Measurements from ENCODE around the gene DISC1. TPM values are rescaled to one million over a fixed set of nuclear protein-coding genes. Genes with fewer than 3 reads are reported as not detected.
"Not testable (repeated sequence)": the region's sequence is repeated elsewhere in the genome, so short reads cannot be mapped to it uniquely, and the experiment has no call there.

DISC1 gene
- total RNA-seq, 1 donor from 2014 or later = 4.7 TPM

DNA sequence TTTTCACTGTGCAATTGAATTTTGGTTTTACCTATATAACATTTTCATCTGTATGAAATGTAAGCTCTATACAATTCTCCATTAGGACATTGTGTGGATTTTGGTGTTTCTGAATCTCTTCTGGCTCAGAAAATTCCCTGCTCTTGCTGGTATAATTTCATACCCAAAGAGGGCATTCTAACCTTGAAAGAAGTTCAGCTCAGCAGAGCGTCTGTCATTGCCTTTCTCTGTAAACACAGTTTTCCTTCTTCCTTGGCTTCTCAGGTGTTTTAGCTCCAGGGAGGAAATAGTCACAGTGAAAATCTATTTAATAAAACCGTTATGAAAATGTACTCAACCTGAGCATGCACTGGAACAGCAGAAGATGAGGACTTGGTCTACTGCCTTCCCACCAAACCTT is 16.0 kb downstream of the DISC1 start:
- DNase-seq (ENCODE audit: extremely low spot score, unreplicated experiment) = no peak
- Mint-ChIP-seq H3K27ac (no peak overlapping the region), H3K27me3 (peaks cover 3% of the 10 kb centered on the region), H3K36me3 (peaks cover under 1% of the 10 kb centered on the region), H3K4me1 (ENCODE audit: unreplicated experiment) (peaks cover 12% of the 10 kb centered on the region), H3K9me3 (no peaks in the 10 kb centered on the region), H3K4me3 (no peak overlapping the region)
- TF ChIP-seq, protein P1, sequence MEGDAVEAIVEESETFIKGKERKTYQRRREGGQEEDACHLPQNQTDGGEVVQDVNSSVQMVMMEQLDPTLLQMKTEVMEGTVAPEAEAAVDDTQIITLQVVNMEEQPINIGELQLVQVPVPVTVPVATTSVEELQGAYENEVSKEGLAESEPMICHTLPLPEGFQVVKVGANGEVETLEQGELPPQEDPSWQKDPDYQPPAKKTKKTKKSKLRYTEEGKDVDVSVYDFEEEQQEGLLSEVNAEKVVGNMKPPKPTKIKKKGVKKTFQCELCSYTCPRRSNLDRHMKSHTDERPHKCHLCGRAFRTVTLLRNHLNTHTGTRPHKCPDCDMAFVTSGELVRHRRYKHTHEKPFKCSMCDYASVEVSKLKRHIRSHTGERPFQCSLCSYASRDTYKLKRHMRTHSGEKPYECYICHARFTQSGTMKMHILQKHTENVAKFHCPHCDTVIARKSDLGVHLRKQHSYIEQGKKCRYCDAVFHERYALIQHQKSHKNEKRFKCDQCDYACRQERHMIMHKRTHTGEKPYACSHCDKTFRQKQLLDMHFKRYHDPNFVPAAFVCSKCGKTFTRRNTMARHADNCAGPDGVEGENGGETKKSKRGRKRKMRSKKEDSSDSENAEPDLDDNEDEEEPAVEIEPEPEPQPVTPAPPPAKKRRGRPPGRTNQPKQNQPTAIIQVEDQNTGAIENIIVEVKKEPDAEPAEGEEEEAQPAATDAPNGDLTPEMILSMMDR (conservative IDR thresholded peaks at IDR 0.05) = no peak

DNA sequence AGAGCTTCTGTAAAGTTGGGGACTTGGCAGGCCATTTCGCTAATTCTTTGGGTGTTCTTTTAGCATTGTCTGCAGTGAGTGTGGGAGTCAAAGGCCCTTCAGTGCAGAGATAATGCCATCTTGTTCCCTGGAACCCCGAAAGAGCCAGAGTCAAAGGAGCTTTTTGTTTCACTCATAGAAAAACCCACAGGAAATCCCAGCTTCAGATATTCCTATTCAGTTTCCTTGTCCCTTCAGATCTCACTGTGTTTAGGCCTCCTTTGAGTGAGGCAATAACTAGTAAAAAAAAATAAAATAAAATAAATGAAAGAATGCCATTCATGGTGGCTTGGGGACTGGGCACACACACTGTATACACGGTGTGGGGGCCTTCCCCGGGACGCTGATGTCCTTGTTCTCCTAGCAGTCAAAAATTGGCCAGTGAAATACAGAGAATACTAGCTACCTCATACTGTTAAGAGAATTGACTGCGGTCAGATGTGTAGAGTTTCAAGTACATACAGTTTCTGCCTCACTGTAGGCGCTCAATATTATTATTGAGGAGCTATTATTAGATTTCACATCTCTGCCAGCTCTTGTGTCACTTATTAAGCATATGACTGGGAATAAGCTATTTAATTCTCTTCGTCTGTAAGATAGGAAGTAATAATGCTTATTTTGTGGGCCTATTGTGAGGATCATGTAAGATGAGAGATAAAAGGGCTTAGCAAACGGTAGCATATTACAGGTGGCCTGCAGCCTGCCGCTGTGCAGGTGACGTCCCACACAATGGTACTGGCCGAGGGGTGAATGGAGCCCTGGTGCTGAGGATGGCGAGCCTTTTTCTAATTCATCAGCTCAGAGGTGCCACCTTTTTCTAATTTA is 16.7 kb downstream of the DISC1 start:
- Mint-ChIP-seq H3K27me3 (peaks cover 3% of the 10 kb centered on the region), H3K4me1 (ENCODE audit: unreplicated experiment) (peaks cover 12% of the 10 kb centered on the region), H3K36me3 (no peaks in the 10 kb centered on the region), H3K27ac (no peak overlapping the region), H3K9me3 (no peaks in the 10 kb centered on the region), H3K4me3 (no peak overlapping the region)
- no peak for DNase-seq (ENCODE audit: extremely low spot score, unreplicated experiment)
- TF ChIP-seq, protein P1 (conservative IDR thresholded peaks at IDR 0.05) = no peak

DNA sequence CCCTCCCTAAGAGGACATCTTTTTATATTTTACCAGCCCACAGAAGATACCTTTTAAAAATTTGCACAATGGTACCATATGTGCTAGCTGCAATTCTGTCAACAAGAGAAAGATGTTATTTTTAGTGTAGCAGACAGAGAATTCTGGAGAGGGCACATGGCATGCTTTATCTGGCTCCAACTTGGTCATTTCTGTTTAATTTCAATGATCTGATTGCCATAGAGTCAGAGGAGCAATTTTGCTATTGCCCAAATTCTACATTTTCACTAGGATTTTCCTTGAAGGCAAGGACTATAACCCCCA is 17.3 kb downstream of the DISC1 start:
- Mint-ChIP-seq H3K4me3 (no peak overlapping the region), H3K9me3 (no peaks in the 10 kb centered on the region), H3K36me3 (no peaks in the 10 kb centered on the region), H3K27ac (no peak overlapping the region), H3K4me1 (ENCODE audit: unreplicated experiment) (peaks cover 12% of the 10 kb centered on the region), H3K27me3 (peaks cover 3% of the 10 kb centered on the region)
- TF ChIP-seq, protein P1 (conservative IDR thresholded peaks at IDR 0.05) = no peak
- no peak for DNase-seq (ENCODE audit: extremely low spot score, unreplicated experiment)

DNA sequence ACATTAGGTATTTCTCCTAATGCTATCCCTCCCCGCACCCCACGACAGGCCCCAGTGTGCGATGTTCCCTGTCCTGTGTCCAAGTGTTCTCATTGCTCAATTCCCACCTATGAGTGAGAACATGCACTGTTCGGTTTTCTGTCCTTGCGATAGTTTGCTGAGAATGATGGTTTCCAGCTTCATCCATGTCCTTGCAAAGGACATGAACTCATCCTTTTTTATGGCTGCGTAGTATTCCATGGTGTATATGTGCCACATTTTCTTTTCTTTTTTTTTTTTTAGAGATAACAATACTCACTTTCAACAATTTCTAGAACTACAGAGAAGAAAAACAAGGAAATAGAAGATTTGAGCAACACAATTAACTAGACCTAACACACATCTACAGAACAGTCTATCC is 19.0 kb downstream of the DISC1 start:
- not testable (repeated sequence) for H3K27me3 Mint-ChIP-seq; H3K36me3 Mint-ChIP-seq; H3K27ac Mint-ChIP-seq; H3K4me3 Mint-ChIP-seq; H3K4me1 Mint-ChIP-seq (ENCODE audit: unreplicated experiment); H3K9me3 Mint-ChIP-seq; DNase-seq (ENCODE audit: extremely low spot score, unreplicated experiment)

DNA sequence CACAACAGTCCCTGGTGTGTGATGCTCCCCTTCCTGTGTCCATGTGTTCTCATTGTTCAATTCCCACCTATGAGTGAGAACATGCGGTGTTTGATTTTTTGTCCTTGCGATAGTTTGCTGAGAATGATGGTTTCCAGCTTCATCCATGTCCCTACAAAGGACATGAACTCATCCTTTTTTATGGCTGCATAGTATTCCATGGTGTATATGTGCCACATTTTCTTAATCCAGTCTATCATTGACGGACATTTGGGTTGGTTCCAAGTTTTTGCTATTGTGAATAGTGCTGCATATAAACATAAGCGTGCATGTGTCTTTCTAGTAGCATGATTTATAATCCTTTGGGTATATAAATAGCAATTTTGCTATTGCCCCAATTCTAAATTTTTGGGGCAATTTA is 19.6 kb downstream of the DISC1 start:
- not testable (repeated sequence) for H3K36me3 Mint-ChIP-seq; H3K4me3 Mint-ChIP-seq; H3K27me3 Mint-ChIP-seq; DNase-seq (ENCODE audit: extremely low spot score, unreplicated experiment); H3K9me3 Mint-ChIP-seq; H3K27ac Mint-ChIP-seq; H3K4me1 Mint-ChIP-seq (ENCODE audit: unreplicated experiment)

DNA sequence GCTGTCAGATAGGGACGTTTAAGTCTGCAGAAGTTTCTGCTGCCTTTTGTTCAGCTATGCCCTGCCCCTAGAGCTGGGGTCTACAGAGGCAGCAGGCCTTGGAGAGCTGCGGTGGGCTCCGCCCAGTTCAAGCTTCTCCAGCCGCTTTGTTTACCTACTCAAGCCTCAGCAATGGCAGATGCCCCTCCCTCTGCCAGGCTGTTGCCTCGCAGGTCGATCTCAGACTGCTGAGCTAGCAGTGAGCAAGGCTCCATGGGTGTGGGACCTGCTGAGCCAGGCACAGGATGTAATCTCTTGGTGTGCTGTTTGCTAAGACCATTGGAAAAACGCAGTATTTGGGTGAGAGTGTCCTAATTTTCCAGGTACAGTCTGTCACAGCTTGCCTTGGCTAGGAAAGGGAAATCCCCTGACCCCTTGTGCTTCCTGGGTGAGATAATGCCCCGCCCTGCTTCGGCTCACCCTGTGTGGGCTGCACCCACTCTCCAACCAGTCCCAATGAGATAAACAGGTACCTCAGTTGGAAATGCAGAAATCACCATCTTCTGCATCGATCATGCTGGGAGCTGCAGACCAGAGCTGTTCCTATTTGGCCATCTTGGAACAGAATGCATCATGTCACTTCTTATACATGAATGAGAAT is 25.2 kb downstream of the DISC1 start:
- not testable (repeated sequence) for H3K4me1 Mint-ChIP-seq (ENCODE audit: unreplicated experiment); H3K4me3 Mint-ChIP-seq; H3K27ac Mint-ChIP-seq; DNase-seq (ENCODE audit: extremely low spot score, unreplicated experiment); H3K27me3 Mint-ChIP-seq; H3K36me3 Mint-ChIP-seq; H3K9me3 Mint-ChIP-seq

DNA sequence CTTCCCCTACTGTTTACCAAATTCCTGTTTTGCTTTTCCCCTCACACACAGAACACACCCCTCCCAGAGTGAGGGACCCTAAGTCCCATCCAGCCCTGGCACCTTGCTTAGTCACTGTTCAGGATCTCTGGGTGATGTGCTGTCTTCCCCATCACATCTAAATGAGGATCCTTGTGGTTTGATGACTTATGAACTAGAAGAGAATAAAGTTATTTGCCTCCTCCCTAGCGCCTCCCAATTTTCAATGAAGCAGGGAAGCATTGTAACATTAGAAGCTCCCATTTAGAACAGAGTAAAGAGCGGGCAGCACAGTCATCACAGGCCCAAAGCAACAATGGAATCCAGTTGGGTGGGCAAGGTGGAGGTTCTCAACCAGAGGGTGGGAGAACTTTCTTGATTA is 27.0 kb downstream of the DISC1 start:
- Mint-ChIP-seq H3K36me3 (no peaks in the 10 kb centered on the region), H3K4me1 (ENCODE audit: unreplicated experiment) (no peaks in the 10 kb centered on the region)
- TF ChIP-seq, protein P1 (conservative IDR thresholded peaks at IDR 0.05) = no peak

More for the DNA sequence above, 27.0 kb downstream of the DISC1 start:
- H3K9me3 Mint-ChIP-seq = no peaks in the 10 kb centered on the region
- H3K4me3 Mint-ChIP-seq = no peak overlapping the region
- no peaks in the 10 kb centered on the region for H3K27me3 Mint-ChIP-seq
- H3K27ac Mint-ChIP-seq = no peak overlapping the region
- no peak for DNase-seq (ENCODE audit: extremely low spot score, unreplicated experiment)
